Hepatocyte (in vitro differentiated cells): Measurements from ENCODE around the gene STON1. TPM values are rescaled to one million over a fixed set of nuclear protein-coding genes. Genes with fewer than 3 reads are reported as not detected.

Source experiments
- DNase-seq: peaks from one replicate; pipeline ENCODE4 v3.0.0-alpha.2; 2016; ENCODE audit warnings: low spot score
- H2AFZ ChIP-seq: fragments of 200-600 bp; sonication (generic); 2 replicates; pipeline ENCODE4 v1.6.0; 2016; ENCODE audit warnings: antibody characterized with exemption, mild to moderate bottlenecking
- H3K27ac ChIP-seq: fragments of 200-600 bp; sonication (generic); 2 replicates; pipeline ENCODE4 v1.5.1; 2016; ENCODE audit warnings: mild to moderate bottlenecking
- H3K27me3 ChIP-seq: fragments of 200-600 bp; sonication (generic); 2 replicates; pipeline ENCODE4 v1.6.1; 2016
- H3K36me3 ChIP-seq: fragments of 200-600 bp; sonication (generic); replicated peaks from 2 replicates; pipeline ENCODE4 v1.5.1; 2016; ENCODE audit warnings: low read depth; ENCODE audit not compliant: insufficient read depth
- H3K4me1 ChIP-seq: fragments of 200-600 bp; sonication (generic); 2 replicates; pipeline ENCODE4 v1.5.1; 2016; ENCODE audit warnings: mild to moderate bottlenecking, moderate library complexity; ENCODE audit not compliant: insufficient read depth
- H3K4me2 ChIP-seq: fragments of 200-600 bp; sonication (generic); 2 replicates; pipeline ENCODE4 v1.6.0; 2016
- H3K4me3 ChIP-seq: fragments of 200-600 bp; sonication (generic); 2 replicates; pipeline ENCODE4 v1.5.1; 2016; ENCODE audit warnings: mild to moderate bottlenecking
- H3K79me2 ChIP-seq: fragments of 200-600 bp; sonication (generic); 2 replicates; pipeline ENCODE4 v1.6.0; 2017; ENCODE audit warnings: mild to moderate bottlenecking
- H3K9me2 ChIP-seq: fragments of 200-600 bp; sonication (generic); replicated peaks from 2 replicates; pipeline ENCODE4 v1.6.0; 2017; ENCODE audit warnings: mild to moderate bottlenecking; ENCODE audit not compliant: insufficient read depth
- H3K9me3 ChIP-seq: fragments of 200-600 bp; sonication (generic); 2 replicates; pipeline ENCODE4 v1.5.1; 2016; ENCODE audit warnings: low read depth, mild to moderate bottlenecking
- H4K20me1 ChIP-seq: fragments of 200-600 bp; sonication (generic); 2 replicates; pipeline ENCODE4 v1.6.0; 2016; ENCODE audit warnings: mild to moderate bottlenecking; ENCODE audit not compliant: insufficient read depth, poor library complexity, severe bottlenecking
- EZH2 ChIP-seq: fragments of 200-600 bp; sonication (generic); IDR thresholded peaks from 2 replicates; pipeline ENCODE4 v1.6.1; 2016; ENCODE audit warnings: antibody characterized with exemption, mild to moderate bottlenecking, borderline replicate concordance
- EZH2phosphoT487 ChIP-seq: fragments of 200-600 bp; sonication (generic); IDR thresholded peaks from one replicate; pipeline ENCODE4 v1.6.1; 2018; ENCODE audit warnings: antibody characterized with exemption, mild to moderate bottlenecking, low read depth, moderate library complexity; ENCODE audit not compliant: unreplicated experiment, severe bottlenecking
- WGBS: methylation state at CpG from one replicate; pipeline ENCODE4 v1.1.6; 2016; ENCODE audit warnings: low lambda C conversion rate; ENCODE audit errors: missing lambda C conversion rate; 5-methylcytosine and 5-hydroxymethylcytosine counted together
- polyA plus RNA-seq: library from polyadenylated mRNA; unstranded; fragments of >200 nt; fragmentation: Nextera tagmentation; extraction: Ambion mirVana; gene quantifications from 2 replicates; pipeline ENCODE4 v1.2.1, GENCODE V29; 2016
- total RNA-seq: library from RNA; depleted of rRNA; stranded (reverse); fragments of >200 nt; gene quantifications from 2 replicates; pipeline ENCODE4 v1.2.3, GENCODE V29; 2014
- TF ChIP-seq, protein P1 (sequence below): fragments of 200-600 bp; sonication (generic); IDR thresholded peaks from 2 replicates; pipeline ENCODE4 v1.5.1; 2016; ENCODE audit warnings: antibody characterized with exemption, mild to moderate bottlenecking; ENCODE audit not compliant: poor library complexity

STON1 gene
- total and polyA plus RNA-seq, 2 experiments from 2014 or later, result 12.2 to 22.0 TPM

DNA sequence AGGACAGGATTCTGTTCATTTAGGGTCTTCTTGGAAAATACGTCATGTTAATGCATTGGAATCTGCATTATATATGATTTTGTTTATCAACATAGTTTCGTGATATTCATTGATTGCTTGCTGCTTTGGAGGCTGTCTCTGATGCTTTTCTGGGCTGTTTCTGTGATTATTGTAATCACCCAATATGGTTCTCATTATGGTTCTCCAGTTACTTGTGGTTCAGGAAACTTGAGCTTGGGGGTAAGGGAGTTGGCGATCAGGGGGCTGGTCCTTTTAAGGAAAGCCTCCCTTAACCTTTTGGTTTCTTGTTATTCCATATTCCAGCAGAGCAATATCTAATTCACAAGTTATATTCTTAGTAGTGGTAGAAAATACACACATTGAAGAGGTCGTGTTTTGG is 17.4 kb upstream of the STON1 start:
- no peak overlapping the region for H3K4me2 ChIP-seq
- H2AFZ ChIP-seq, result no peak overlapping the region
- TF ChIP-seq EZH2phosphoT487 (no peak), EZH2 (no peak)
- TF ChIP-seq, protein P1, sequence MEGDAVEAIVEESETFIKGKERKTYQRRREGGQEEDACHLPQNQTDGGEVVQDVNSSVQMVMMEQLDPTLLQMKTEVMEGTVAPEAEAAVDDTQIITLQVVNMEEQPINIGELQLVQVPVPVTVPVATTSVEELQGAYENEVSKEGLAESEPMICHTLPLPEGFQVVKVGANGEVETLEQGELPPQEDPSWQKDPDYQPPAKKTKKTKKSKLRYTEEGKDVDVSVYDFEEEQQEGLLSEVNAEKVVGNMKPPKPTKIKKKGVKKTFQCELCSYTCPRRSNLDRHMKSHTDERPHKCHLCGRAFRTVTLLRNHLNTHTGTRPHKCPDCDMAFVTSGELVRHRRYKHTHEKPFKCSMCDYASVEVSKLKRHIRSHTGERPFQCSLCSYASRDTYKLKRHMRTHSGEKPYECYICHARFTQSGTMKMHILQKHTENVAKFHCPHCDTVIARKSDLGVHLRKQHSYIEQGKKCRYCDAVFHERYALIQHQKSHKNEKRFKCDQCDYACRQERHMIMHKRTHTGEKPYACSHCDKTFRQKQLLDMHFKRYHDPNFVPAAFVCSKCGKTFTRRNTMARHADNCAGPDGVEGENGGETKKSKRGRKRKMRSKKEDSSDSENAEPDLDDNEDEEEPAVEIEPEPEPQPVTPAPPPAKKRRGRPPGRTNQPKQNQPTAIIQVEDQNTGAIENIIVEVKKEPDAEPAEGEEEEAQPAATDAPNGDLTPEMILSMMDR, result no peak
- no peaks in the 10 kb centered on the region for H3K27me3 ChIP-seq
- H3K27ac ChIP-seq, result peak overlapping the region; percentile 61
- H3K9me3 ChIP-seq, result no peaks in the 10 kb centered on the region
- H3K79me2 ChIP-seq, result no peaks in the 10 kb centered on the region
- no peaks in the 10 kb centered on the region for H3K9me2 ChIP-seq
- H3K36me3 ChIP-seq, result no peaks in the 10 kb centered on the region
- H3K4me1 ChIP-seq, result peaks cover 55% of the 10 kb centered on the region
- H3K4me3 ChIP-seq, result no peak overlapping the region
- 81% methylated on average over 4 of the region's 4 CpGs for WGBS
- DNase-seq, result no peak
- H4K20me1 ChIP-seq, result no peaks in the 10 kb centered on the region

DNA sequence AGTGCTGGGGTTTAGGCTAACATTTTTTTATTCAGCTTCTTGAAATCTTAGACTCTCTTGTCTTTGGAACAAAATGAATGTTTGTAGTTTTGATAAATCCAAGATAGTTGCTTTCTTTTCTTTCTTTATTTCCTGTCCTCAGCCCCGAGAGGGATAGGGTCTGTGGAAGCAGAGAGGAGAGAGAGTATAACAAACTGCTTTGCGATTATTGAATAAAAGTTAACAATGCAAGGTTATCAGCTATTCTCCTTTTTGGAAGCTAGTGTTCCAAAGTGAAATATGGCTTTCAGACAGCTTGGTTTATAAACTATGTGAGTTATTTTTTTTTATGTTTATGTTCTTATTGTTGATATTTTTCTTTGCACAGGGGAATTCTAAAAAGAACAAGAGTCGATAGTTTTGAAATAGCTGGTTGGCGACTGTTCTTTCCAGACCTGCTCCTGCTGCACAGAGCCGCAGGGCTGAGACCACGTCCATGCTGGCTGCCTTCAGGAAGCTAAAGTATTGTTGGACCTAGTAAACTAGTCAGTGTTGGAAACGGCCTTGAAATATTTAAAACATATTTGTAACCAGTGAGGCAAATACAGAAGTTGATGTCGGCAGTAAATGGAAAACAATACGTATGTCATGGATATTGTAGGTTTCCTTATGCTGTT is 15.5 kb upstream of the STON1 start:
- Histone ChIP-seq H2AFZ (no peak overlapping the region), H3K79me2 (no peaks in the 10 kb centered on the region), H3K27ac (no peak overlapping the region), H3K9me3 (no peaks in the 10 kb centered on the region), H3K27me3 (no peaks in the 10 kb centered on the region), H3K9me2 (no peaks in the 10 kb centered on the region), H4K20me1 (no peaks in the 10 kb centered on the region), H3K4me3 (no peak overlapping the region), H3K4me1 (peaks cover 43% of the 10 kb centered on the region), H3K36me3 (no peaks in the 10 kb centered on the region), H3K4me2 (no peak overlapping the region)
- no peak for DNase-seq
- TF ChIP-seq EZH2 (no peak), EZH2phosphoT487 (no peak)
- TF ChIP-seq, protein P1, result no peak
- whole genome bisulfite sequencing, result 71% methylated on average over 9 of the region's 9 CpGs

DNA sequence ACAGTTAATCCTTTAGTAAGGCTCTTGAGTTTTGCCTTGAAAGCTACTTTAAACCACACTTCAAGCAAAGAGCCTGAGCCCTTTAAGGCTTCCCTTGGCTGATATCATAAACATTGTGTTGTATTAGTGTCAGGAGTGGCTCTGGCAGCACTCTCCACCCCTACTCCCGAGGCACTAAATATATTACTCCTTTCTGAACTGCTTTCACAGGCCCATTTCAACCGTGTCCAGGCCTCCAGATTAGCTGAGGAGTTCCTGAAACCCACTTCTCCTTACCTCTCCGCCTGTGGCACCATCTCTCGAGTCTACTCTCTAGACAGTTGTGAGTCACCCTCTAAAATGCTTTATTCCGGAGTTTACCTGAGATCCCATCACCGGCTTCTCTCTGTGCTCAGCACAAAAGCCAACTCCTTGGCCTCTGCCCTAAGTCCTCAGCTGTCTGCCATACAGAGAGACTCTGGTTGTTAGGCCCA is 14.4 kb upstream of the STON1 start:
- Histone ChIP-seq H3K4me2 (no peak overlapping the region), H3K27me3 (no peaks in the 10 kb centered on the region), H3K4me1 (peaks cover 32% of the 10 kb centered on the region), H3K79me2 (no peaks in the 10 kb centered on the region), H3K4me3 (no peak overlapping the region), H3K36me3 (no peaks in the 10 kb centered on the region), H3K9me3 (no peaks in the 10 kb centered on the region), H3K27ac (peak overlapping the region; percentile 52), H2AFZ (no peak overlapping the region), H4K20me1 (no peaks in the 10 kb centered on the region), H3K9me2 (no peaks in the 10 kb centered on the region)
- no peak for TF ChIP-seq EZH2phosphoT487
- TF ChIP-seq, protein P1, result no peak
- TF ChIP-seq EZH2, result no peak
- DNase-seq, result no peak
- WGBS, result 55% methylated on average over 6 of the region's 6 CpGs
